ENCODE results near the gene VAPA.

The VAPA gene

GRCh38 chr18:9958861-9959399 lies 45.1 kb downstream of the VAPA start:
- no peak for DNase-seq (ENCODE audit: low read depth)
- TF ChIP-seq POLR2A (IDR thresholded peaks at IDR 0.05; ENCODE audit: extremely low read depth, insufficient read length) (no peak), MYC (IDR thresholded peaks at IDR 0.05; ENCODE audit: low read depth, low read length) (no peak), MAX (IDR thresholded peaks at IDR 0.05; ENCODE audit: low read depth, low read length) (no peak), CTCF (IDR thresholded peaks at IDR 0.05; ENCODE audit: low read depth, low read length) (no peak)
- no peak overlapping the region for H3K4me3 ChIP-seq (ENCODE audit: low read depth, low read length)

GRCh38 chr18:9959564-9959963 lies 45.7 kb downstream of the VAPA start:
- H3K4me3 ChIP-seq (ENCODE audit: low read depth, low read length), result no peak overlapping the region
- TF ChIP-seq POLR2A (IDR thresholded peaks at IDR 0.05; ENCODE audit: extremely low read depth, insufficient read length) (no peak), MAX (IDR thresholded peaks at IDR 0.05; ENCODE audit: low read depth, low read length) (no peak), MYC (IDR thresholded peaks at IDR 0.05; ENCODE audit: low read depth, low read length) (no peak), CTCF (IDR thresholded peaks at IDR 0.05; ENCODE audit: low read depth, low read length) (no peak)
- DNase-seq (ENCODE audit: low read depth), result no peak

GRCh38 chr18:9960258-9960904 lies 46.6 kb downstream of the VAPA start:
- TF ChIP-seq MAX (IDR thresholded peaks at IDR 0.05; ENCODE audit: low read depth, low read length), result no peak
- no peak for TF ChIP-seq CTCF (IDR thresholded peaks at IDR 0.05; ENCODE audit: low read depth, low read length)
- no peak for TF ChIP-seq POLR2A (IDR thresholded peaks at IDR 0.05; ENCODE audit: extremely low read depth, insufficient read length)
- no peak for TF ChIP-seq MYC (IDR thresholded peaks at IDR 0.05; ENCODE audit: low read depth, low read length)
- no peak overlapping the region for H3K4me3 ChIP-seq (ENCODE audit: low read depth, low read length)
- DNase-seq (ENCODE audit: low read depth), result no peak

- TF ChIP-seq POLR2A (IDR thresholded peaks at IDR 0.05; ENCODE audit: extremely low read depth, insufficient read length) (no peak), MYC (IDR thresholded peaks at IDR 0.05; ENCODE audit: low read depth, low read length) (no peak), CTCF (IDR thresholded peaks at IDR 0.05; ENCODE audit: low read depth, low read length) (no peak), MAX (IDR thresholded peaks at IDR 0.05; ENCODE audit: low read depth, low read length) (no peak)
- DNase-seq (ENCODE audit: low read depth), result no peak
Observed at GRCh38 chr18:9961041-9961440, 47.2 kb downstream of the VAPA start.

GRCh38 chr18:9965711-9966624 lies 52.2 kb downstream of the VAPA start:
- TF ChIP-seq POLR2A (IDR thresholded peaks at IDR 0.05; ENCODE audit: extremely low read depth, insufficient read length) (no peak), MYC (IDR thresholded peaks at IDR 0.05; ENCODE audit: low read depth, low read length) (no peak), MAX (IDR thresholded peaks at IDR 0.05; ENCODE audit: low read depth, low read length) (no peak), CTCF (IDR thresholded peaks at IDR 0.05; ENCODE audit: low read depth, low read length) (no peak)
- no peak for DNase-seq (ENCODE audit: low read depth)
- no peak overlapping the region for H3K4me3 ChIP-seq (ENCODE audit: low read depth, low read length)

More at GRCh38 chr18:9961041-9961440, 47.2 kb downstream of the VAPA start:
- H3K4me3 ChIP-seq (ENCODE audit: low read depth, low read length), result no peak overlapping the region

Measured in NB4 (cell line).